Calu3 (cell line): Measurements from ENCODE around the gene FLVCR2. TPM values are rescaled to one million over a fixed set of nuclear protein-coding genes. Genes with fewer than 3 reads are reported as not detected.

Experiments used
- BruUV-seq: library from RNA; stranded (reverse); fragments of 400-500 nt; replicated peaks from 2 replicates; lab custom pipeline; 2021; lab: Mats Ljungman, UMichigan
- CTCF ChIA-PET: fragments of 300-600 bp; sonication (Branson Sonifier 250); formaldehyde crosslinking; loops from one replicate; lab custom pipeline; 2022; ENCODE audit warnings: antibody characterized with exemption; lab: Charles Lee
- DNase-seq: peaks from one replicate; pipeline ENCODE4 v3.0.0; 2022
- H3K27ac Mint-ChIP-seq: one replicate; pipeline ENCODE4 v1.8.0; 2022; ENCODE audit warnings: mixed read lengths; ENCODE audit not compliant: unreplicated experiment
- H3K27me3 Mint-ChIP-seq: one replicate; pipeline ENCODE4 v1.8.0; 2022; ENCODE audit warnings: mixed read lengths; ENCODE audit not compliant: unreplicated experiment
- H3K36me3 Mint-ChIP-seq: one replicate; pipeline ENCODE4 v1.8.0; 2022; ENCODE audit warnings: mild to moderate bottlenecking, moderate library complexity, mixed read lengths; ENCODE audit not compliant: insufficient read depth, unreplicated experiment
- H3K4me1 Mint-ChIP-seq: one replicate; pipeline ENCODE4 v1.8.0; 2022; ENCODE audit warnings: mild to moderate bottlenecking, low read depth, mixed read lengths; ENCODE audit not compliant: unreplicated experiment
- H3K4me3 Mint-ChIP-seq: one replicate; pipeline ENCODE4 v1.8.0; 2022; ENCODE audit warnings: mild to moderate bottlenecking, low read depth, moderate library complexity, mixed read lengths; ENCODE audit not compliant: unreplicated experiment
- H3K9me3 Mint-ChIP-seq: one replicate; pipeline ENCODE4 v1.8.0; 2022; ENCODE audit warnings: low read depth, mixed read lengths; ENCODE audit not compliant: unreplicated experiment
- CTCF ChIP-seq: fragments of 200-600 bp; IDR thresholded peaks from one replicate; pipeline ENCODE4 v1.8.0; 2022; ENCODE audit warnings: antibody characterized with exemption; ENCODE audit not compliant: unreplicated experiment
- intact Hi-C: fragments of 100-400 bp; cut with micrococcal nuclease; formaldehyde crosslinking; loops from one replicate; pipeline ENCODE4 v1.10.0; 2022; ENCODE audit not compliant: unreplicated experiment
- total RNA-seq: library from RNA; stranded (reverse); gene quantifications from 2 replicates; pipeline ENCODE4 v1.2.3, GENCODE V29; 2022

FLVCR2 gene
- total RNA-seq, 1 experiment from 2014 or later: 1.4 TPM

- intact Hi-C loops: loop anchor here (10.0 kb wide), 1 partner anchor 343 kb away; no protein-coding TSS in a partner anchor
- no peak for TF ChIP-seq CTCF
- no peak for DNase-seq
- no TSS peak for BruUV-seq
- Mint-ChIP-seq H3K27ac (no peak overlapping the region), H3K9me3 (no peaks in the 10 kb centered on the region), H3K27me3 (no peaks in the 10 kb centered on the region), H3K36me3 (peaks cover 41% of the 10 kb centered on the region), H3K4me1 (no peaks in the 10 kb centered on the region), H3K4me3 (no peak overlapping the region)
- CTCF ChIA-PET: interaction anchor here (0.6 to 0.9 kb wide), 2 partner anchors 12 to 78 kb away, joined by 3 read pairs; partner anchors contain the start of gene FLVCR2
These were observed 78.9 kb downstream of the FLVCR2 start for GRCh38 chr14:75657331-75657730.

- TF ChIP-seq CTCF: no peak
- Mint-ChIP-seq H3K4me1 (no peaks in the 10 kb centered on the region), H3K27me3 (no peaks in the 10 kb centered on the region), H3K9me3 (no peaks in the 10 kb centered on the region), H3K4me3 (no peak overlapping the region), H3K36me3 (peaks cover 41% of the 10 kb centered on the region), H3K27ac (no peak overlapping the region)
- DNase-seq: no peak
- BruUV-seq: no TSS peak
- CTCF ChIA-PET: no interaction called here
- intact Hi-C loops: loop anchor here (10.0 kb wide), 1 partner anchor 344 kb away; no protein-coding TSS in a partner anchor
These were observed 80.5 kb downstream of the FLVCR2 start for GRCh38 chr14:75658957-75659356.

GRCh38 chr14:75660238-75660629 is 81.8 kb downstream of the FLVCR2 start:
- intact Hi-C loops: no loop called here
- DNase-seq: no peak
- H3K4me1 Mint-ChIP-seq: no peaks in the 10 kb centered on the region
- no peaks in the 10 kb centered on the region for H3K27me3 Mint-ChIP-seq
- H3K9me3 Mint-ChIP-seq: no peaks in the 10 kb centered on the region
- TF ChIP-seq CTCF: no peak
- CTCF ChIA-PET: interaction anchor here (0.6 to 1.9 kb wide), 9 partner anchors 9 to 657 kb away, joined by 3 to 7 read pairs (median 4); partner anchors contain the start of gene FLVCR2
- peak overlapping the region; percentile 90 for H3K27ac Mint-ChIP-seq
- H3K4me3 Mint-ChIP-seq: peak overlapping the region; percentile 95
- H3K36me3 Mint-ChIP-seq: peaks cover 36% of the 10 kb centered on the region
- TSS peak; percentile 74 for BruUV-seq

- DNase-seq: peak; percentile 96
- H3K4me3 Mint-ChIP-seq: peak within 1 kb of the TSS; percentile 95
- no peaks in the 10 kb centered on the region for H3K27me3 Mint-ChIP-seq
- no peaks in the 10 kb centered on the region for H3K9me3 Mint-ChIP-seq
- peak within 1 kb of the TSS; percentile 90 for H3K27ac Mint-ChIP-seq
- H3K4me1 Mint-ChIP-seq: no peaks in the 10 kb centered on the region
- no TSS peak for BruUV-seq
- CTCF ChIA-PET: interaction anchor here (0.6 to 1.9 kb wide), 13 partner anchors 9 to 909 kb away, joined by 3 to 7 read pairs (median 4); partner anchors contain the start of gene FLVCR2
- peaks cover 32% of the 10 kb centered on the region for H3K36me3 Mint-ChIP-seq
- intact Hi-C loops: no loop called here
- TF ChIP-seq CTCF: no peak
These were observed 82.4 kb downstream of the FLVCR2 start, which contains the start of the genes ERG28 and TTLL5 for GRCh38 chr14:75660630-75661498. Gene ERG28, minus strand, starts transcription at chr14:75660876. Its CDS starts 3,374 bp downstream, at chr14:75657502. Gene TTLL5, plus strand, starts transcription at chr14:75661246. Its CDS starts 1,904 bp downstream, at chr14:75663150.
